ENCODE measurements around the gene SLC15A4.

The SLC15A4 gene

GRCh38 chr12:128823216-128823915 is 392 bp downstream of the SLC15A4 start:
- Mint-ChIP-seq H3K4me1 (peaks cover 36% of the 10 kb centered on the region), H3K4me3 (peak overlapping the region; percentile 82), H3K27ac (no peak overlapping the region), H3K36me3 (peaks cover 7% of the 10 kb centered on the region), H3K9me3 (peaks cover 4% of the 10 kb centered on the region), H3K27me3 (no peaks in the 10 kb centered on the region)

DNA sequence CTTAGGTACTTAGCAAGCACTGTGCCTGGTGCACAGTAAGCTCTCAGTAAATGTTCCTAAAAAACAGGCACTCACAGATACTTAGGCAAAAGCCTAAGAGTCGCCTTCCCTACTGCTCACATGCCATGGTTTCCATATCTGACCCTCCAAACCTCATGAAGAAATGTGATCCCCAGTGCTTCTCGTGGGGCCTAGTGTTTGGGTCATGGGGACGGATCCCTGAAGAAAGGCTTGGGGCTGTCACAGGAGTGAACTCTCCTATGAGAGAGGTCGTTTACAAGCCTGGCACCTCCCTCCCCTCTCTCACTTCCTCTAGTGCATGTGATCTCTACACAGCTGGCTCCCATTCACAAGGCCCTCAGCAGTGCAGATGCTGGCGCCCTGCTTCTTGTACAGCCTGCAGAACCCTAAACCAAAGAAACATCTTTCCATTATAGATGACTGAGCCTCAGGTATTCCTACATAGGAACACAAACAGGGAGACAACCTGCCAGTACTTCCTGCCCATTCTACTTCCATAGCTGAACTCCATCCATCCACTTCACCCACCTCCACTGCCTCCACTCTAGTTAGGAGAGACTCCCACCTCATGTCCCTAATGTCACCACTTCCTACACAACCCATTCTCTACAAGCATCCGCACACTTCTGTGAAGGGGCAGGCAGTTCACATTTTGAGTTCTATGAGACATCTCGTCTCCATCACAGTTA is 2.9 kb downstream of the SLC15A4 start:
- H3K4me3 Mint-ChIP-seq: peak overlapping the region; percentile 74
- peaks cover 7% of the 10 kb centered on the region for H3K36me3 Mint-ChIP-seq
- H3K4me1 Mint-ChIP-seq: peaks cover 56% of the 10 kb centered on the region
- peak overlapping the region; percentile 86 for H3K27ac Mint-ChIP-seq
- H3K27me3 Mint-ChIP-seq: no peaks in the 10 kb centered on the region
- no peaks in the 10 kb centered on the region for H3K9me3 Mint-ChIP-seq

GRCh38 chr12:128820253-128820652 is 3.5 kb downstream of the SLC15A4 start:
- Mint-ChIP-seq H3K27ac (no peak overlapping the region), H3K4me1 (peaks cover 59% of the 10 kb centered on the region)

GRCh38 chr12:128819293-128820144 is 4.2 kb downstream of the SLC15A4 start:
- Mint-ChIP-seq H3K36me3 (peaks cover 11% of the 10 kb centered on the region), H3K27me3 (no peaks in the 10 kb centered on the region), H3K4me1 (peaks cover 58% of the 10 kb centered on the region), H3K9me3 (no peaks in the 10 kb centered on the region), H3K4me3 (no peak overlapping the region), H3K27ac (no peak overlapping the region)

More at GRCh38 chr12:128820253-128820652, 3.5 kb downstream of the SLC15A4 start:
- H3K27me3 Mint-ChIP-seq: no peaks in the 10 kb centered on the region
- H3K4me3 Mint-ChIP-seq: no peak overlapping the region
- no peaks in the 10 kb centered on the region for H3K9me3 Mint-ChIP-seq
- peaks cover 7% of the 10 kb centered on the region for H3K36me3 Mint-ChIP-seq

DNA sequence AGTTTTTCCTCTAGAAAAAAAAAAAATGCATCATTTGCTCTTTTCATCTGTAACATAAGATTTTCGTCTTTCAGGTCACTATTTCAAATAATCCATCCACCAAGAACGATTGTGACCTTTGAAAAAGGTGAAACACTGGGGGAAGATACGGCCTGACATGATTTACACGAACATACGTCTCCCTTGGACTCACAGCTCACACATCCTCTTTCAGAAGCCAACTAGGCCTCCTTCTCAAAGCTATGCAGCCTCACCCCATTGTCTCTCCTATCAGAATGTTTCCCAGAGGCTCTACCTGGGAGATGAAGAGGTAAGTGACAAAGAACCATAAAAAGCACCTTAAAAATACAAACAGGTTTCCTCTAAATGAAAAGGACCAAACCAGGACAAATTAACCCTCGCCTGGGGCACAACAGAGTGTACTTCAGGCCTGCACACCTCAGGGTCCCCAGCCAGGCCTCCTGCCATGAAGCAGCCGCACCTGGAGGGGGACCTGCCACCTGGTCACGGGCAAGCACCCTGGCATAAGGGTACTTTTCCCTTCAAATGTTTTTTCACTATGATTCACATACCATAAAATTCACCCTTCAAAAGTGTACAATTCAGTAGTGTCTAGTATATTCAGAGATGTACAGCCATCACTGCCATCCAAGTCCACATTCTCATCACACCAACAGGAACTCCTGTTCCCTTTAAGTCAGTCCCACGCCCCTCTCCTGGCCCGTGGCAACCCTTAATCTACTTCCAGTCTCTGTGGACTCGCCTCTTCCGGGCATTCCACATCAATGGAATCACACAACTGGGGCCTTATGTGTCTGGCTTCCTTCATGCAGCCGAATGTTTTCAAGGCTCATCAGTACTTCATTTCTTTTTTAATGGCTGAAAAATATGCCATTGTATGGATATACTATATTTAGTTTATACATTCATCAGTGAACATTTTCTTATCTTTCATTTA is 5.4 kb downstream of the SLC15A4 start:
- H3K36me3 Mint-ChIP-seq: peaks cover 14% of the 10 kb centered on the region
- H3K4me1 Mint-ChIP-seq: peaks cover 66% of the 10 kb centered on the region
- H3K9me3 Mint-ChIP-seq: no peaks in the 10 kb centered on the region
- peak overlapping the region; percentile 1 for H3K4me3 Mint-ChIP-seq
- no peaks in the 10 kb centered on the region for H3K27me3 Mint-ChIP-seq
- peak overlapping the region; percentile 32 for H3K27ac Mint-ChIP-seq

GRCh38 chr12:128817111-128818015 is 6.4 kb downstream of the SLC15A4 start:
- no peaks in the 10 kb centered on the region for H3K9me3 Mint-ChIP-seq
- H3K27me3 Mint-ChIP-seq: no peaks in the 10 kb centered on the region
- peaks cover 68% of the 10 kb centered on the region for H3K4me1 Mint-ChIP-seq
- H3K4me3 Mint-ChIP-seq: peak overlapping the region; percentile 23
- peaks cover 17% of the 10 kb centered on the region for H3K36me3 Mint-ChIP-seq
- H3K27ac Mint-ChIP-seq: no peak overlapping the region

- Mint-ChIP-seq H3K9me3 (no peaks in the 10 kb centered on the region), H3K4me1 (peaks cover 66% of the 10 kb centered on the region), H3K27ac (no peak overlapping the region), H3K36me3 (peaks cover 14% of the 10 kb centered on the region), H3K27me3 (no peaks in the 10 kb centered on the region), H3K4me3 (no peak overlapping the region)
Measured at GRCh38 chr12:128816643-128816920, 7.2 kb downstream of the SLC15A4 start.

DNA sequence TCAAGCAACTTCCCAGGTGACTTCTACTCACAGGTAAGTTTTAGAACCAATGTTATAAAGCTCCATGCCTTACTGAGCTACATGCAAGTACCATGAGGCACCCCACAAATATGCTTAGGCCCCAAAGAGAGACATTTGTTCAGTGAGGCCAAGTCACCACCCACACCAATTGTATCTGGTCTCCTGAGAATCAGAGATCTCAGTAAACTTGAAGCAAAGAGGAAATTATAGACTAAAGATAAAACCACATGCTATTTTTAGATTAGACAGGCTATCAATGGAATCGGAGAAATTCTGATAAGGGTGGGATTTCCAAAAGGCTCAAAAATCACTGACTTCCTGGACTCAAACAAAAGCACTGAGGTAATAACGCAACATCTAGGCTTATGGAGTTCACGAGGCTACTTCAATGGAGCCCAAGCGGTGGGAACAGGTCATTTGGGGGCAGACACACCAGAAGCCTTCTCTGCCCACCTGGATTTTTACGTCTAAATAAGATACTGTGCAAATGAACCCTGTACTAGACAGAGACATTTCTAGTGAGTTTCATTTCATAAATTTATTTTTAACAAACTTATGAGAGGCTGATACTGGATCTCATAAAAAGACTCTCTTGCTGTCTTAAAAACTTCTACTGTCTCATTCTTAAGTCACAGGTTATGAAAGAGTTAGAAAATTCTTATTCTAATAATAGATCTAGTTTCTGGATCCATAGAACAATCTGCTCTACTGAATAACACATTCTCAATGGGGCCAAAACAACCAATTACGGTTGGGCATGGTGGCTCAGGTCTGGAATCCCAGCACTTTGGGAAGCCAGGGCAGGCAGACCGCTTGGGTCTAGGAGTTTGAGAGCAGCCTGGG is 7.7 kb downstream of the SLC15A4 start:
- H3K9me3 Mint-ChIP-seq: no peaks in the 10 kb centered on the region
- no peak overlapping the region for H3K27ac Mint-ChIP-seq
- H3K36me3 Mint-ChIP-seq: peaks cover 15% of the 10 kb centered on the region
- H3K27me3 Mint-ChIP-seq: no peaks in the 10 kb centered on the region
- peaks cover 65% of the 10 kb centered on the region for H3K4me1 Mint-ChIP-seq
- H3K4me3 Mint-ChIP-seq: no peak overlapping the region

GRCh38 chr12:128814411-128815261 is 9.1 kb downstream of the SLC15A4 start:
- Mint-ChIP-seq H3K27ac (peak overlapping the region; percentile 46), H3K4me3 (no peak overlapping the region), H3K9me3 (no peaks in the 10 kb centered on the region), H3K36me3 (peaks cover 11% of the 10 kb centered on the region), H3K4me1 (peaks cover 69% of the 10 kb centered on the region), H3K27me3 (no peaks in the 10 kb centered on the region)

GRCh38 chr12:128813883-128814282 is 9.9 kb downstream of the SLC15A4 start:
- Mint-ChIP-seq H3K9me3 (no peaks in the 10 kb centered on the region), H3K27me3 (no peaks in the 10 kb centered on the region), H3K4me3 (no peak overlapping the region), H3K4me1 (peaks cover 61% of the 10 kb centered on the region), H3K36me3 (peaks cover 13% of the 10 kb centered on the region), H3K27ac (no peak overlapping the region)

DNA sequence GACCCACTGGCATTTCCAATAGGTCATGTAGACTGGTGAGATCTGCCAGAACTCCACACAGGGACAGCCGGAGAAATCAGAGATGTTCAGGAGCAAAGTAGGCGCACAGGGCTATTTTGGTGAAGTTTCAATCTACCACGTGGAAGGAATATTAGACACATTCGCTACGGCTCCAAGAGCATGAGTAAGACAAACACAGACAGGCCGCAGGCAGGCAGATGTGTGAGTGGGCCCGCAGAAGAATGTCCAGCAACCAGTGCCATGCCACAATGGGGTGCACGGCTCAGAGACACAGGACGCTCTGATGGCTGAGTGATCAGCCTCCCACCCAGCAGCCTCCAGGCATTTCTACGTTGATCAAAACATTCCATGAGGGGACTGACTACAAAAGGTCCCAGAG is 10.4 kb downstream of the SLC15A4 start:
- Mint-ChIP-seq H3K27me3 (no peaks in the 10 kb centered on the region), H3K4me3 (no peak overlapping the region), H3K27ac (no peak overlapping the region), H3K4me1 (peaks cover 56% of the 10 kb centered on the region), H3K9me3 (no peaks in the 10 kb centered on the region), H3K36me3 (peaks cover 17% of the 10 kb centered on the region)

- no peak overlapping the region for H3K27ac Mint-ChIP-seq
- H3K4me1 Mint-ChIP-seq: peaks cover 41% of the 10 kb centered on the region
- no peaks in the 10 kb centered on the region for H3K9me3 Mint-ChIP-seq
- no peak overlapping the region for H3K4me3 Mint-ChIP-seq
- no peaks in the 10 kb centered on the region for H3K27me3 Mint-ChIP-seq
- peaks cover 27% of the 10 kb centered on the region for H3K36me3 Mint-ChIP-seq
Measured at GRCh38 chr12:128811806-128812205, 12.0 kb downstream of the SLC15A4 start.
